Uterus (tissue), 4 donors: ENCODE results near the gene CCSER1. TPM values are rescaled to one million over a fixed set of nuclear protein-coding genes. Genes with fewer than 3 reads are reported as not detected.

Source experiments
- DNase-seq, 2 donors: peaks; one replicate each; pipeline ENCODE4 v3.0.0-alpha.2; 2019 to 2020
- H3K27ac ChIP-seq, 2 donors: fragments of 200-600 bp; sonication (generic); 1 replicate in 1 of 2; 2 replicates in 1 of 2; pipeline ENCODE4 v1.5.1; 2016 to 2018
- H3K27me3 ChIP-seq, 2 donors: fragments of 200-600 bp; sonication (generic); one replicate each; pipeline ENCODE4 v1.5.1; 2018 to 2019; ENCODE audit warnings: control low read depth in 1 of 2
- H3K36me3 ChIP-seq, 2 donors: fragments of 200-600 bp; sonication (generic); one replicate each; pipeline ENCODE4 v1.5.1; 2019; ENCODE audit warnings: control low read depth in 1 of 2
- H3K4me1 ChIP-seq, 2 donors: fragments of 200-600 bp; sonication (generic); one replicate each; pipeline ENCODE4 v1.5.1; 2018 to 2019; ENCODE audit warnings: control low read depth in 1 of 2
- H3K4me3 ChIP-seq, 2 donors: fragments of 200-600 bp; sonication (generic); 1 replicate in 1 of 2; 2 replicates in 1 of 2; pipeline ENCODE4 v1.5.1; 2018 to 2019; ENCODE audit warnings: mild to moderate bottlenecking in 1 of 2
- H3K9me3 ChIP-seq, 2 donors: fragments of 200-600 bp; sonication (generic); one replicate each; pipeline ENCODE4 v1.5.1; 2019; ENCODE audit warnings: control low read depth in 1 of 2
- POLR2A ChIP-seq, 2 donors: fragments of 450-650 bp; IDR thresholded peaks; one replicate each; pipeline ENCODE4 v1.6.1; 2016; ENCODE audit warnings: antibody characterized with exemption in 2 of 2, mild to moderate bottlenecking in 1 of 2, moderate library complexity in 1 of 2
- intact Hi-C: fragments of 100-400 bp; cut with DNase I; formaldehyde crosslinking; loops from one replicate; pipeline ENCODE4 v1.15.1; 2023; ENCODE audit warnings: low total_unique reads
- total RNA-seq, 4 donors: library from RNA; depleted of rRNA in 3 of 4; stranded (reverse); fragments of >200 nt in 3 of 4; gene quantifications; one replicate each; pipeline versions ENCODE4 v1.1.0 to v1.2.4, GENCODE V29; 2014 to 2023
- TF ChIP-seq, protein P1 (sequence below), 4 experiments: fragments of 200-600 bp in 2 of 4; fragments of 450-650 bp in 2 of 4; sonication (generic) in 2 of 4; IDR thresholded peaks; one replicate each; pipeline ENCODE4 v1.5.1; 2016 to 2019; ENCODE audit warnings: antibody characterized with exemption in 4 of 4, mild to moderate bottlenecking in 2 of 4, moderate library complexity in 1 of 4
- donor health status: DM: yes; HTN: yes; CAD: no.

CCSER1 gene
- total RNA-seq, 4 donors from 2014 or later, result 2.8 to 54.7 (median 11.9) TPM

DNA sequence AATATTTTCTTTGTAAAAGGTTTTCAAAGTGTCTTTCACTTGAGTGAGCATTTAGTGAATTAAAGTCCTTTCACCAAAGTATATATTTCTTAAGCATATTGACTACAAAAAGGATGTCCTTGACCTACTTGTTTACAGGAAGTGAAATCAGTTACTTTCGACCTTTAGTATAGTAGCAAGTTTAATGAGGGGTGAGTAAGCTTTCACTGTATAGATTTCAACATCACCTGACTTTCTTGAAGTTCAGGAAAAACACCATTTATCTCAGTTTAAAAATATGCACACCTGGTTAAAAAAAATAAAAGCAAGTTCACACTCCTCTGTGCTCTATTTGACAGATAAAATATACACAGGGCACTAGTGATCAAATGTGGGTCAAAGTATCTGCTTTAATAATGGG is 88.1 kb downstream of the CCSER1 start:
- Histone ChIP-seq H3K27ac (no peak overlapping the region), H3K9me3 (no peaks in the 10 kb centered on the region), H3K36me3 (no peaks in the 10 kb centered on the region), H3K27me3 (no peaks in the 10 kb centered on the region), H3K4me1 (no peaks in the 10 kb centered on the region), H3K4me3 (no peak overlapping the region)
- DNase-seq, result no peak
- intact Hi-C loops, result no loop called here
- TF ChIP-seq, protein P1, sequence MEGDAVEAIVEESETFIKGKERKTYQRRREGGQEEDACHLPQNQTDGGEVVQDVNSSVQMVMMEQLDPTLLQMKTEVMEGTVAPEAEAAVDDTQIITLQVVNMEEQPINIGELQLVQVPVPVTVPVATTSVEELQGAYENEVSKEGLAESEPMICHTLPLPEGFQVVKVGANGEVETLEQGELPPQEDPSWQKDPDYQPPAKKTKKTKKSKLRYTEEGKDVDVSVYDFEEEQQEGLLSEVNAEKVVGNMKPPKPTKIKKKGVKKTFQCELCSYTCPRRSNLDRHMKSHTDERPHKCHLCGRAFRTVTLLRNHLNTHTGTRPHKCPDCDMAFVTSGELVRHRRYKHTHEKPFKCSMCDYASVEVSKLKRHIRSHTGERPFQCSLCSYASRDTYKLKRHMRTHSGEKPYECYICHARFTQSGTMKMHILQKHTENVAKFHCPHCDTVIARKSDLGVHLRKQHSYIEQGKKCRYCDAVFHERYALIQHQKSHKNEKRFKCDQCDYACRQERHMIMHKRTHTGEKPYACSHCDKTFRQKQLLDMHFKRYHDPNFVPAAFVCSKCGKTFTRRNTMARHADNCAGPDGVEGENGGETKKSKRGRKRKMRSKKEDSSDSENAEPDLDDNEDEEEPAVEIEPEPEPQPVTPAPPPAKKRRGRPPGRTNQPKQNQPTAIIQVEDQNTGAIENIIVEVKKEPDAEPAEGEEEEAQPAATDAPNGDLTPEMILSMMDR (IDR thresholded peaks at IDR 0.05), result no peak
- no peak for TF ChIP-seq POLR2A (IDR thresholded peaks at IDR 0.05)

DNA sequence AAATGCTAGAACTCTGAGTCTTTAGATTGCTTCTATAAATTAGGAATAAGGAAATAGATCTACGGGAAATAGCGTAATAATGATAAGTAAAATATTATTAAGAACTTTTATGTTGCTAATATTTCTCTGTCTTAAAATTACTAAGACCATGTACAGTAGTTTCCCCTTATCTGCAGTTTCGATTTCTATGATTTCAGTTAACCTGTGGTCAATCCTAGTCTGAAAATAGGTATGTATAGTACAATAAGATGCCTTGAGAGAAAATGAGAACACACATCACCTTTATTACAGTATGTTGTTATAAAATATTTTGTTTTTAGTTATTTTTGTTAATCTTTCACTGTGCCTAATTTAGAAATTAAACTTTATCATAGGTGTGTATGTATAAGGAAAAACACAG is 92.6 kb downstream of the CCSER1 start:
- H3K36me3 ChIP-seq, result no peaks in the 10 kb centered on the region
- no peak for DNase-seq
- no peaks in the 10 kb centered on the region for H3K9me3 ChIP-seq
- no peaks in the 10 kb centered on the region for H3K4me1 ChIP-seq
- H3K4me3 ChIP-seq, result no peak overlapping the region
- no peaks in the 10 kb centered on the region for H3K27me3 ChIP-seq
- intact Hi-C loops, result no loop called here
- no peak overlapping the region for H3K27ac ChIP-seq
- no peak for TF ChIP-seq POLR2A (IDR thresholded peaks at IDR 0.05)
- TF ChIP-seq, protein P1 (IDR thresholded peaks at IDR 0.05), result no peak

DNA sequence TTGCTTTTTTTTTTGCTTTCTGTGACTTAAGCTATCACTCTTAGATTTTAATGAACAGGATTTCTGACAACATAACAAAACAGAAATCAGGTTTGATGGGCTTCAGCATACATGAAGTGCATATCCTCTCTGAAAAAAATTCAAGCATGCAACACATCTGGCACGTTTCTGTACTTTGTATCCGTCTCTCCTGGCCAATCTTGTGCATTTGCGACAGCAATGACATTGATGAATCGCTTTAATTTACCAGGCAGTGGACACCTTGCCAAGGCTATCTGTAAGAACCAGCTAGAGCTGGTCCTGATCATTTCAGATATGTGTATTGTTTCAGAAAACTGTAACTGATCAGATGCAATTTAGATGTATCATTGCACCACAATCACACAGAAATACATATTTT is 93.3 kb downstream of the CCSER1 start:
- H3K36me3 ChIP-seq, result no peaks in the 10 kb centered on the region
- no peak overlapping the region for H3K4me3 ChIP-seq
- intact Hi-C loops, result no loop called here
- H3K9me3 ChIP-seq, result no peaks in the 10 kb centered on the region
- DNase-seq, result no peak
- H3K27ac ChIP-seq, result no peak overlapping the region
- no peaks in the 10 kb centered on the region for H3K4me1 ChIP-seq
- no peak for TF ChIP-seq POLR2A (IDR thresholded peaks at IDR 0.05)
- TF ChIP-seq, protein P1 (IDR thresholded peaks at IDR 0.05), result no peak
- no peaks in the 10 kb centered on the region for H3K27me3 ChIP-seq

DNA sequence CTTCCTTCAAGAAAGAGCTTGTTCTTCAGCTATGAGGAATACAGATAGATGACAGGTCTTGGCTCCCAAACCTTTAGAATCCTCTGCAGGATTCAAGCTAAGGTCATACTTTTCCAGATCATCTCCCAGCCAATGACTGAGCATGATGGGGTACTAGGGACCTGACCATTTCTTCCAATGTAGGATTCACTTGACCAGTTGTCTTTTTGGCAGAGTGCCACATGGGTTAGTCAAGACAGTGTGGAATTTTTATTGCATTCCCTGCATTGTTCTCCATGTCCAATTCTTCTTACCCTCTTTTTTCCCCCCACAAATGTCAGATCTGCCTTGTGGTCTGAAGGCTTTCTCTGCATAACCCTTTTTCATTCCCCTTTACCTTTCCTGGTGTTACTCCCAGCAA is 99.5 kb downstream of the CCSER1 start:
- DNase-seq, result no peak
- Histone ChIP-seq H3K9me3 (no peaks in the 10 kb centered on the region), H3K4me3 (no peak overlapping the region), H3K4me1 (no peaks in the 10 kb centered on the region), H3K36me3 (no peaks in the 10 kb centered on the region), H3K27me3 (no peaks in the 10 kb centered on the region), H3K27ac (no peak overlapping the region)
- TF ChIP-seq POLR2A (IDR thresholded peaks at IDR 0.05), result no peak
- TF ChIP-seq, protein P1 (IDR thresholded peaks at IDR 0.05), result no peak
- intact Hi-C loops, result no loop called here

DNA sequence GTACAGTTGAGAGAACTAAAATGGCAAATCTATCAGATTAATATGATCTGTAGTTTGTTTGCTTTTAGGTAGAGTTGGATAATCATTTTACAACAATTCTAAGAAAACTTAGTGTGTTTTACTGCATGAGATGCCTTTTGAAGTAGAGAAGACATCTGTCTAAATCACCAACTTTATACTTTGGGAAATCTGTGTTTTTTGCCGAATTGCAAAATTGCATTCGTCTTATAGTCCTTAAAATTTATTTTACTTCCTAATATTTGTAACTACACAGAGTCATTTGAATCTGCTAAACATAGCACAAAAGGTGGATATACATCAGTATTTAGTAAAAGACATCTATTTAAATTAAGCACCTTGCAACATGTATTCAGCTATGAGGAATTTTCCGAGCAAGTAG is 100.0 kb downstream of the CCSER1 start:
- Histone ChIP-seq H3K27me3 (no peaks in the 10 kb centered on the region), H3K27ac (no peak overlapping the region), H3K9me3 (no peaks in the 10 kb centered on the region), H3K36me3 (no peaks in the 10 kb centered on the region), H3K4me1 (no peaks in the 10 kb centered on the region), H3K4me3 (no peak overlapping the region)
- intact Hi-C loops, result no loop called here
- no peak for TF ChIP-seq POLR2A (IDR thresholded peaks at IDR 0.05)
- TF ChIP-seq, protein P1 (IDR thresholded peaks at IDR 0.05), result no peak
- DNase-seq, result no peak
